Liver (tissue), 9 donors: ENCODE results near the gene TXNRD2. TPM values are rescaled to one million over a fixed set of nuclear protein-coding genes. Genes with fewer than 3 reads are reported as not detected.

Source experiments
- DNase-seq: peaks from one replicate; pipeline ENCODE4 v3.0.0-alpha.2; 2017; ENCODE audit warnings: low spot score
- H3K27ac ChIP-seq, 2 donors: one replicate each; pipeline ENCODE4 v1.7.0; 2013; ENCODE audit warnings: inconsistent platforms in 2 of 2, low read length in 2 of 2, control low read depth in 1 of 2, low read depth in 1 of 2, mild to moderate bottlenecking in 1 of 2
- H3K27me3 ChIP-seq, 4 donors: one replicate each; pipeline versions ENCODE4 v1.6.1 to v1.7.0; 2013; ENCODE audit warnings: low read length in 3 of 4, inconsistent platforms in 1 of 4, mild to moderate bottlenecking in 1 of 4, moderate library complexity in 1 of 4; ENCODE audit not compliant: control insufficient read depth in 4 of 4, insufficient read depth in 4 of 4
- H3K36me3 ChIP-seq, 4 donors: one replicate each; pipeline versions ENCODE4 v1.6.1 to v1.7.0; 2013; ENCODE audit warnings: low read length in 3 of 4, mild to moderate bottlenecking in 3 of 4, low read depth in 1 of 4, moderate library complexity in 1 of 4; ENCODE audit not compliant: control insufficient read depth in 4 of 4, insufficient read depth in 3 of 4
- H3K4me1 ChIP-seq, 4 donors: one replicate each; pipeline versions ENCODE4 v1.6.1 to v1.7.0; 2013; ENCODE audit warnings: low read length in 3 of 4, mild to moderate bottlenecking in 3 of 4, moderate library complexity in 1 of 4; ENCODE audit not compliant: control insufficient read depth in 4 of 4, insufficient read depth in 4 of 4
- H3K4me3 ChIP-seq, 3 donors: one replicate each; pipeline versions ENCODE4 v1.6.1 to v1.7.0; 2013; ENCODE audit warnings: low read length in 3 of 3, control low read depth in 1 of 3, low read depth in 1 of 3, mild to moderate bottlenecking in 1 of 3
- H3K9ac ChIP-seq, 2 donors: one replicate each; pipeline ENCODE4 v1.7.0; 2013; ENCODE audit warnings: low read length in 2 of 2, mild to moderate bottlenecking in 2 of 2, moderate library complexity in 2 of 2, control low read depth in 1 of 2, low read depth in 1 of 2
- H3K9me3 ChIP-seq, 4 donors: one replicate each; pipeline versions ENCODE4 v1.6.1 to v1.7.0; 2013; ENCODE audit warnings: low read length in 3 of 4; ENCODE audit not compliant: control insufficient read depth in 4 of 4
- EGR1 ChIP-seq, 2 donors: IDR thresholded peaks; 2 replicates each; pipeline ENCODE4 v1.6.1; 2016 to 2018; ENCODE audit warnings: antibody characterized with exemption in 2 of 2, low read depth in 2 of 2
- FOXA1 ChIP-seq: IDR thresholded peaks from 2 replicates; pipeline ENCODE4 v1.6.1; 2016; ENCODE audit warnings: antibody characterized with exemption
- FOXA2 ChIP-seq: IDR thresholded peaks from 2 replicates; pipeline ENCODE4 v1.6.1; 2016; ENCODE audit warnings: antibody characterized with exemption
- HNF4A ChIP-seq, 2 donors: conservative IDR thresholded peaks; 2 replicates each; pipeline ENCODE4 v1.6.1; 2016; ENCODE audit warnings: antibody characterized with exemption in 2 of 2, mild to moderate bottlenecking in 2 of 2
- HNF4G ChIP-seq: IDR thresholded peaks from 2 replicates; pipeline ENCODE4 v1.6.1; 2016; ENCODE audit warnings: antibody characterized with exemption
- JUND ChIP-seq, 2 donors: IDR thresholded peaks; 2 replicates each; pipeline ENCODE4 v1.6.1; 2016; ENCODE audit warnings: antibody characterized with exemption in 2 of 2
- MAX ChIP-seq: IDR thresholded peaks from 2 replicates; pipeline ENCODE4 v1.6.1; 2016; ENCODE audit warnings: antibody characterized with exemption
- NR2F2 ChIP-seq: IDR thresholded peaks from 2 replicates; pipeline ENCODE4 v1.6.1; 2016; ENCODE audit warnings: antibody characterized with exemption
- RXRA ChIP-seq, 2 donors: IDR thresholded peaks; 2 replicates each; pipeline ENCODE4 v1.6.1; 2017 to 2018; ENCODE audit warnings: antibody characterized with exemption in 2 of 2, mild to moderate bottlenecking in 1 of 2
- SP1 ChIP-seq: IDR thresholded peaks from 2 replicates; pipeline ENCODE4 v1.6.1; 2018; ENCODE audit warnings: antibody characterized with exemption, mild to moderate bottlenecking
- TAF1 ChIP-seq: conservative IDR thresholded peaks from 2 replicates; pipeline ENCODE4 v1.6.1; 2016; ENCODE audit warnings: antibody characterized with exemption, mild to moderate bottlenecking
- YY1 ChIP-seq: IDR thresholded peaks from 2 replicates; pipeline ENCODE4 v1.6.1; 2016; ENCODE audit warnings: antibody characterized with exemption, mild to moderate bottlenecking
- ZBTB33 ChIP-seq: IDR thresholded peaks from 2 replicates; pipeline ENCODE4 v1.6.1; 2016; ENCODE audit warnings: antibody characterized with exemption
- WGBS: extraction: QIAGEN DNeasy Blood & Tissue Kit; methylation state at CpG from one replicate; pipeline ENCODE4 v1.1.7; 2013; 5-methylcytosine and 5-hydroxymethylcytosine counted together
- polyA plus RNA-seq, 2 donors: library from polyadenylated mRNA; stranded (reverse) in 1 of 2; unstranded in 1 of 2; fragments of 200-250 nt in 1 of 2; fragments of >200 nt in 1 of 2; fragmentation: Nextera tagmentation in 1 of 2; extraction: Ambion mirVana in 1 of 2; gene quantifications; one replicate each; pipeline versions ENCODE4 v1.2.1 to v1.2.3, GENCODE V29; 2013 to 2015
- total RNA-seq, 2 donors: library from RNA; depleted of rRNA; stranded (reverse); fragments of >200 nt; gene quantifications; one replicate each; pipeline ENCODE4 v1.2.3, GENCODE V29; 2014
- TF ChIP-seq, protein P1 (sequence below): fragments of 150-350 bp; IDR thresholded peaks from 2 replicates; pipeline ENCODE4 v1.5.1; 2017; ENCODE audit warnings: improper control_type of control experiment, low read depth, low read length; ENCODE audit not compliant: missing input control
- TF ChIP-seq, protein P2 (sequence below): IDR thresholded peaks from 2 replicates; pipeline ENCODE4 v1.6.1; 2016; ENCODE audit warnings: antibody characterized with exemption, mild to moderate bottlenecking
- donor health status: healthy.
- donor health status: healthy.
- donor health status: healthy.
- donor health status: healthy.
- donor health status: healthy.

Gene TXNRD2
- total and polyA plus RNA-seq, 4 donors, result 22.2 to 41.3 (median 33.6) TPM

GRCh38 chr22:19843857-19844376 lies 97.7 kb downstream of the TXNRD2 start:
- Histone ChIP-seq H3K4me1 (peaks cover 0 to 12% (median 2%) of the 10 kb centered on the region in 4 donors), H3K9ac (no peak overlapping the region), H3K27ac (no peak overlapping the region), H3K36me3 (no peaks in the 10 kb centered on the region), H3K4me3 (no peak overlapping the region), H3K27me3 (no peaks in the 10 kb centered on the region), H3K9me3 (no peaks in the 10 kb centered on the region)
- DNase-seq, result peak; percentile 34
- WGBS, result 79% methylated on average over 11 of the region's 11 CpGs
- no peak for TF ChIP-seq FOXA2
- TF ChIP-seq JUND (IDR thresholded peaks at IDR 0.05), result no peak
- TF ChIP-seq RXRA (IDR thresholded peaks at IDR 0.05), result no peak
- TF ChIP-seq, protein P1, sequence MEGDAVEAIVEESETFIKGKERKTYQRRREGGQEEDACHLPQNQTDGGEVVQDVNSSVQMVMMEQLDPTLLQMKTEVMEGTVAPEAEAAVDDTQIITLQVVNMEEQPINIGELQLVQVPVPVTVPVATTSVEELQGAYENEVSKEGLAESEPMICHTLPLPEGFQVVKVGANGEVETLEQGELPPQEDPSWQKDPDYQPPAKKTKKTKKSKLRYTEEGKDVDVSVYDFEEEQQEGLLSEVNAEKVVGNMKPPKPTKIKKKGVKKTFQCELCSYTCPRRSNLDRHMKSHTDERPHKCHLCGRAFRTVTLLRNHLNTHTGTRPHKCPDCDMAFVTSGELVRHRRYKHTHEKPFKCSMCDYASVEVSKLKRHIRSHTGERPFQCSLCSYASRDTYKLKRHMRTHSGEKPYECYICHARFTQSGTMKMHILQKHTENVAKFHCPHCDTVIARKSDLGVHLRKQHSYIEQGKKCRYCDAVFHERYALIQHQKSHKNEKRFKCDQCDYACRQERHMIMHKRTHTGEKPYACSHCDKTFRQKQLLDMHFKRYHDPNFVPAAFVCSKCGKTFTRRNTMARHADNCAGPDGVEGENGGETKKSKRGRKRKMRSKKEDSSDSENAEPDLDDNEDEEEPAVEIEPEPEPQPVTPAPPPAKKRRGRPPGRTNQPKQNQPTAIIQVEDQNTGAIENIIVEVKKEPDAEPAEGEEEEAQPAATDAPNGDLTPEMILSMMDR, result no peak
- TF ChIP-seq HNF4A (conservative IDR thresholded peaks at IDR 0.05), result no peak
- no peak for TF ChIP-seq MAX
- no peak for TF ChIP-seq FOXA1
- TF ChIP-seq NR2F2, result no peak
- TF ChIP-seq TAF1, result no peak
- TF ChIP-seq HNF4G, result no peak
- TF ChIP-seq SP1, result no peak
- no peak for TF ChIP-seq EGR1 (IDR thresholded peaks at IDR 0.05; ENCODE audit: low read depth in 2 of 2)
- no peak for TF ChIP-seq YY1
- TF ChIP-seq ZBTB33, result no peak
- TF ChIP-seq, protein P2, sequence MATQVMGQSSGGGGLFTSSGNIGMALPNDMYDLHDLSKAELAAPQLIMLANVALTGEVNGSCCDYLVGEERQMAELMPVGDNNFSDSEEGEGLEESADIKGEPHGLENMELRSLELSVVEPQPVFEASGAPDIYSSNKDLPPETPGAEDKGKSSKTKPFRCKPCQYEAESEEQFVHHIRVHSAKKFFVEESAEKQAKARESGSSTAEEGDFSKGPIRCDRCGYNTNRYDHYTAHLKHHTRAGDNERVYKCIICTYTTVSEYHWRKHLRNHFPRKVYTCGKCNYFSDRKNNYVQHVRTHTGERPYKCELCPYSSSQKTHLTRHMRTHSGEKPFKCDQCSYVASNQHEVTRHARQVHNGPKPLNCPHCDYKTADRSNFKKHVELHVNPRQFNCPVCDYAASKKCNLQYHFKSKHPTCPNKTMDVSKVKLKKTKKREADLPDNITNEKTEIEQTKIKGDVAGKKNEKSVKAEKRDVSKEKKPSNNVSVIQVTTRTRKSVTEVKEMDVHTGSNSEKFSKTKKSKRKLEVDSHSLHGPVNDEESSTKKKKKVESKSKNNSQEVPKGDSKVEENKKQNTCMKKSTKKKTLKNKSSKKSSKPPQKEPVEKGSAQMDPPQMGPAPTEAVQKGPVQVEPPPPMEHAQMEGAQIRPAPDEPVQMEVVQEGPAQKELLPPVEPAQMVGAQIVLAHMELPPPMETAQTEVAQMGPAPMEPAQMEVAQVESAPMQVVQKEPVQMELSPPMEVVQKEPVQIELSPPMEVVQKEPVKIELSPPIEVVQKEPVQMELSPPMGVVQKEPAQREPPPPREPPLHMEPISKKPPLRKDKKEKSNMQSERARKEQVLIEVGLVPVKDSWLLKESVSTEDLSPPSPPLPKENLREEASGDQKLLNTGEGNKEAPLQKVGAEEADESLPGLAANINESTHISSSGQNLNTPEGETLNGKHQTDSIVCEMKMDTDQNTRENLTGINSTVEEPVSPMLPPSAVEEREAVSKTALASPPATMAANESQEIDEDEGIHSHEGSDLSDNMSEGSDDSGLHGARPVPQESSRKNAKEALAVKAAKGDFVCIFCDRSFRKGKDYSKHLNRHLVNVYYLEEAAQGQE, result no peak

- no peak for TF ChIP-seq YY1
- no peak for TF ChIP-seq HNF4G
- TF ChIP-seq SP1, result no peak
- no peak for TF ChIP-seq MAX
- TF ChIP-seq FOXA1, result no peak
- TF ChIP-seq, protein P1, result no peak
- no peak for TF ChIP-seq EGR1 (IDR thresholded peaks at IDR 0.05; ENCODE audit: low read depth in 2 of 2)
- no peak for TF ChIP-seq HNF4A (conservative IDR thresholded peaks at IDR 0.05)
- TF ChIP-seq ZBTB33, result no peak
- 95% methylated on average over 27 of the region's 27 CpGs for WGBS
- Histone ChIP-seq H3K27me3 (no peaks in the 10 kb centered on the region), H3K9me3 (no peaks in the 10 kb centered on the region), H3K9ac (no peak overlapping the region), H3K4me3 (no peak overlapping the region), H3K36me3 (no peaks in the 10 kb centered on the region), H3K27ac (no peak overlapping the region), H3K4me1 (peaks cover 0 to 5% (median 0%) of the 10 kb centered on the region in 4 donors)
- DNase-seq, result no peak
Measured at GRCh38 chr22:19843107-19843856, 98.3 kb downstream of the TXNRD2 start.
